ENCODE measurements around the gene FGFBP1.

GRCh38 chr4:15986907-15987306 lies 48.4 kb upstream of the FGFBP1 start:
- TF ChIP-seq CTCF (conservative IDR thresholded peaks at IDR 0.05; ENCODE audit: low read depth, low read length) (no peak), EZH2 (IDR thresholded peaks at IDR 0.05; ENCODE audit: low read length, unreplicated experiment) (no peak)
